Measurements from ENCODE around the gene DNASE2. TPM values are rescaled to one million over a fixed set of nuclear protein-coding genes. Genes with fewer than 3 reads are reported as not detected.

Gene DNASE2
- total RNA-seq, 1 experiment from 2014 or later, result 78.9 TPM

- DNase-seq (ENCODE audit: low read depth, low spot score), result no peak
- Histone ChIP-seq H3K27ac (ENCODE audit: low read length) (no peak overlapping the region), H3K36me3 (ENCODE audit: control insufficient read depth, insufficient read depth, low read length) (no peaks in the 10 kb centered on the region; the same call in 1 of the 2 replicates), H3K27me3 (ENCODE audit: control insufficient read depth, insufficient read depth, low read length) (no peaks in the 10 kb centered on the region), H3K9me3 (ENCODE audit: control insufficient read depth, insufficient read depth, low read depth, low read length) (no peaks in the 10 kb centered on the region; the same call in 1 of the 2 replicates), H3K4me1 (ENCODE audit: control insufficient read depth, insufficient read depth, low read length) (no peaks in the 10 kb centered on the region; the same call in 1 of the 2 replicates), H3K4me3 (ENCODE audit: low read depth in 2 of 2, low read length in 2 of 2) (no peak overlapping the region; a peak in 1 of 4 replicates)
- no TSS peak for BruUV-seq (replicated peaks)
- ChIA-PET CTCF (interaction anchor here (0.7 to 1.0 kb wide), 2 partner anchors 34 to 38 kb away, joined by 4 to 5 read pairs; no protein-coding TSS in a partner anchor), POLR2A (no interaction called here)
- intact Hi-C loops (cut with micrococcal nuclease; ENCODE audit: unreplicated experiment), result no loop called here
- TF ChIP-seq REST (IDR thresholded peaks at IDR 0.05; ENCODE audit: insufficient read depth in 1 of 2, low read depth in 2 of 2, low read length in 1 of 2) (no peak), POLR2AphosphoS5 (IDR thresholded peaks at IDR 0.05; ENCODE audit: low read depth, low read length) (no peak), TCF7L2 (IDR thresholded peaks at IDR 0.05; ENCODE audit: low read depth, low read length) (no peak), SIN3A (IDR thresholded peaks at IDR 0.05; ENCODE audit: borderline replicate concordance, insufficient read depth, low read depth, low read length) (no peak), CTCF (IDR thresholded peaks at IDR 0.05) (no peak; the same call in 1 of the 2 replicates)
- in situ Hi-C loops (cut with HindIII; ENCODE audit: low pct_unique_long_range_greater_than_20kb, low sequenced_read_pairs), result no loop called here
- no peak; the same call in 1 of the 2 replicates for ATAC-seq
Observed at GRCh38 chr19:12885749-12886650, 4.8 kb upstream of the DNASE2 start.

GRCh38 chr19:12884926-12885748, 3.9 kb upstream of the DNASE2 start:
- in situ Hi-C loops (cut with HindIII; ENCODE audit: low pct_unique_long_range_greater_than_20kb, low sequenced_read_pairs), result no loop called here
- Histone ChIP-seq H3K27me3 (ENCODE audit: control insufficient read depth, insufficient read depth, low read length) (no peaks in the 10 kb centered on the region), H3K27ac (ENCODE audit: low read length) (no peak overlapping the region), H3K4me3 (ENCODE audit: low read depth in 2 of 2, low read length in 2 of 2) (peak overlapping the region; percentile 4 to 31; a peak in 3 of 4 replicates), H3K4me1 (ENCODE audit: control insufficient read depth, insufficient read depth, low read length) (no peaks in the 10 kb centered on the region), H3K9me3 (ENCODE audit: control insufficient read depth, insufficient read depth, low read depth, low read length) (no peaks in the 10 kb centered on the region; the same call in 1 of the 2 replicates), H3K36me3 (ENCODE audit: control insufficient read depth, insufficient read depth, low read length) (no peaks in the 10 kb centered on the region)
- intact Hi-C loops (cut with micrococcal nuclease; ENCODE audit: unreplicated experiment), result no loop called here
- no TSS peak for BruUV-seq (replicated peaks)
- ATAC-seq, result peak; percentile 54
- CTCF ChIA-PET, result interaction anchor here (0.6 kb wide), 1 partner anchor 280 kb away, joined by 4 read pairs; no protein-coding TSS in a partner anchor
- peak; percentile 86 for TF ChIP-seq CTCF (IDR thresholded peaks at IDR 0.05)
- no peak for TF ChIP-seq POLR2AphosphoS5 (IDR thresholded peaks at IDR 0.05; ENCODE audit: low read depth, low read length)
- DNase-seq (ENCODE audit: low read depth, low spot score), result no peak
- POLR2A ChIA-PET, result no interaction called here
